SK-N-DZ (cell line): Measurements from ENCODE around the gene SASS6.
A peak's percentile ranks its signal among the peaks of the same experiment; 100 is the strongest.

Experiments used
- DNase-seq: peaks from one replicate; pipeline ENCODE4 v3.0.0-alpha.2; 2015; ENCODE audit warnings: low spot score
- small RNA-seq, 2 experiments: library from RNA; depleted of rRNA; stranded (forward); fragments of <200 nt; gene quantifications; one replicate each; pipeline ENCODE3, GENCODE V24; 2014

The SASS6 gene

DNA sequence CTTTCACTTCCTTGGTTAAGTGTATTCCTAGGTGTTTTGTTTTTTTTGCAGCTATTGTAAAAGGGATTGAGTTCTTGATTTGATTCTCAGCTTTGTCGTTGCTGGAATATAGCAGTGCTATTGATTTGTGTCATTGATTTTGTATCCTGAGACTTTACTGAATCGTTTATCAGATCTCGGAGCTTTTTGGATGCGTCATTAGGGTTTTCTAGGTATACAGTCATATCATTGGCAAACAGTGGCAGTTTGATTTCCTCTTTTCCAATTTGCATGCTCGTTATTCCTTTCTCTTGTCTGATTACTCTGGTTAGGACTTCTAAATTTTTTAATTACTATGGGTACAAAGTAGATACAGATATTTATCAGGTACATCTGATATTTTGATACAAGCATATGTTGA lies 87.5 kb downstream of the SASS6 start:
- DNase-seq: no peak

DNA sequence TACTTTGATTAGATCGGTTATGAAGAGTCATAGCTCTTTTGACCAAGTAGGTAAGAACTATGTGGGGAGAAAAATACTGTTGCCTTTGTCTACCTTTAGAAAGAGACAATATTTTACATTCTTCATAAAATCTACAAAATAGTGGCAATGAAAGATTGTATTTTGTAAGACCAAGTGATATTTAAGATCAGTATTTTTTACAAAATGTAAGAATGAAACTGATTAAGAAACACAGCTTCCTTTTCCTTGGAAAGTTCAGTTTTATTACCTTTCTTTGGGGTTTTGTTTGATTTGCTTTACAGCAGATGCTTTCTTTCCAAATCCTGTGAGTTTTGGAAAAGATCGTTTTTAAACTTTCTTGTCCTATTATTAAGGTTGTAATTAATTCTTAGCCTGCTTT lies 93.1 kb downstream of the SASS6 start:
- DNase-seq: no peak

DNA sequence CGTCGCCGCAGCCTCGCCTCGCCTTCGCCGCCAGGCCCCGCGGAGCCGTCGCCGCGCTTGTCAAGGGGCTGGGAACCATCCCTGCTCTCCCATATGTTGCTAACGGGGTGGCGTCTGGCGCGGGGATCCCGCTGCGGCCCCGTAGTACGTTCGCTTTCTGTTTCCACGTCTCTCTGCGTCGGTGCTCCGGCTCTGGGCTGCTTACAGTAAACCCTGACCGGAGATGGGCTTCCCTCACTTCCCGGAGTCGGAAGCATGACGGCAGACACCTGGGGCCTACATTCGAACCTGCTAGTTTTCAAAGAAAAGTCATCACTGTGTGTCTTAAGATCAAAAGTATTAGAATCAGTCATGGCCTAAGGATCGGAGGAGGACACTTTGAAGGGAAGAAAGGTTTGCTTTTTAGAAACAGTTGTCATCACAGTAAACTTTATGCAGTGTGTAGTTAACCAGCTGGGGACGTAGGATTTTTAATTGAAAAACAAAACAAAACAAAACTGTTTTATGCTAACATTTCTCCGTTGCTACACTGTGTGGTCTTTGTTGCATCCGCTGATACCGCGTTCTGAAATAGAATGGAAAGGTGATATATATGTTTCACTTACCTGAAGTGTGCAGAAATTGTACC lies 94.0 kb downstream of the SASS6 start:
- DNase-seq: peak; percentile 38

DNA sequence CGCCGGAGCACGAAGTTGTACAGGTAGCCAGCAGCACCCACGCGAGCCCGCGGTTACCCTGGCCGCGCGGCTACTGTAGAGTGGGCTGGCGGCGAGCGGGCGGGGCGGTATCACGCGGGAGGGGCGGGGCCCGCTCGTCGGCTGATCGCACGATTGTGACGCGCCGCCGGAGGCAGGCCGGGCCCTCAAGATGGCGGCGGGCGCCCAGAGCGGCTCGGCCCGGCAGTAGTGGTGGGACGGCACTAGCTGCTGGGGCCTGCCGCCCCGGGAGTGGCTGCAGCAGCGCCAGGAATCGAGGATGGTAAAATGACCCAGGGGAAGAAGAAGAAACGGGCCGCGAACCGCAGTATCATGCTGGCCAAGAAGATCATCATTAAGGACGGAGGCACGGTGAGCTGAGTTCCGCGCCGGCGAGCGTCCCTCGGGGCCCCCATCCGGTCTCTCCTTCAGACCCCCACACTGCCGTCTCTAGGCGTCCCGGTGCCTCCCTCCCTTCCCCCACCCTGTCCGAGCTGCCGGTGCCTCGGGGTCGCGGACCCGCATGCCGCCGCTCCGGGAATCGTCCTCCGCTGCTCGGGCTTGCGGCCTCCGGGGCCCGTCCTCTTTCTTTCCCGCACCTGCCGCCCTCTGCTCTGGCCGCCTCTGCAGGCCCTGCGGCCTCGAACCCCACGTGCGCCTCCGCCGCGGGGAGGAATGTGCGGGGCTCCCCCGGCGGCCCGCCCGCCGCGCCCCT lies 94.6 kb downstream of the SASS6 start:
- DNase-seq: peak; percentile 72

DNA sequence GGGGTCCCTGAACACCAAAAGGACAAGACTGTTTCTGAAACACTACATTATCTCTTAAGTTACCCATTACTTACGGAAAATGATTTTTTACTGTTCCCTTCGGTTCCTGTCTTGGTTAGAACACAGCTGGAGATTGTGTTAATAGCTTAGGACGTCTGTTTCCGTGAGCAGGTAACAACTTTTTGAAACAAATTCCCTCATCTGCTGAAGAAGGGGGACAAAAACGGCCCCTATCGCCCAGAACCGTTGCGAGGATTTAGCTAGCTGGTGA lies 95.1 kb downstream of the SASS6 start:
- DNase-seq: peak; percentile 9

DNA sequence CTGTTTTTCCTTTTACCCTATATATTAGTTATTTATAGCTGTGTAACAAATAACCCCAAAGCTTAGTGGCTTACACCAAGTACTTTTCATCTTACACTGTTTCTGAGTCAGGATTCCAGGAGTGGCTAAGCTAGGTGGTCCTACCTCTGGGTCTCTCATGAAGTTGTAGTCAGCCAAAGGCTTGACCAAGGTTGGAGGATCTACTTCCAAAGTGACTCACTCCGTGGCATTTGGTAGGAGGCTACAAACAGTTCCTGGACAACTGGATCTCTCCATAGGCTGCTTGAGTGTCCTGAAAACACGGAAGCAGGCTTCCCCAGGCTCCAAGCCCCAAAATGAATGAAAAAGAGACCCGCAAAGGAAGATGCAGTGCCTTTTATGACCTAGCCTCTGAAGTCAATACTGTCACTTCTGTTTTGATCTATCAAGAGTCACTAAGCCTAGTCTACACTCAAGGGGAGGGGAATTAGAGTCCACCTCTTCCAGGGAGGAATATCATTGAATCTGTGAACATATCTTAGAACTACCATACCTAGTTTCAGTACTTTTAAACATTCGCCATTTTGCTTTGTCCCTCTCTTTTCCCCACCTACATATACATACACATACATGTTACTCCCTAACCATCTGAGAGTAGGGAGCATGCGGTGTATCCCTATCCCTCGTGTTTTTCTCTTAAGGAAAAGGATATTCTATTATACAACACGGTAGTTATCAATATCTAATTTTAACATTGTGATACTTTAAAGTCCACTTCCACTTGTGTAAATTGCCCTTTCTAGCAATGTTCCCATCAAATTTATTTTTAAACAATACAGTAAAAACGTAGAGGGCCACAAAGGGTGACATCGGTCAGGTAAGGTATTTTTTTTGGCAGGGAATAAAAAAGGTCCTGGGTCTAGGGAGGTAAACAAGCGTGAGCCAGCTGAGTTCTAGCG lies 95.7 kb downstream of the SASS6 start:
- DNase-seq: peak; percentile 20

DNA sequence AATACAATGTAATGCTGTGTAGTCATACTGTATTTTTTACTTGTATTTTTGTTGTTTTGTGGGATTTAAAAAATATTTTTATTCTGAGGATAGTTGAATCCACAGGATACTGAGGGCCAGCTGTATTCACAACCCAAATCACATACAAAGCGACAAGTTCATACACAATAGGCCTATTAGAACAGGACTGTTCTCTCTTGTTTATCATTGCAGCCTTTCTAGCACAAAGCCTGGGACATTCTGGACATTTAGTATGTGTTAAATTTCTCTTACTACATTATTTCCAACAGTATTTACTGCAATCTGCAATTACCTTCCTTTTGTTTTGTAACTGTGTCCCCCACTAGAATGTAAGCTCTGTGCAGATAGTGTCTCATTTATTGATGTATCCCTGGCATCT lies 97.5 kb downstream of the SASS6 start:
- DNase-seq: no peak

DNA sequence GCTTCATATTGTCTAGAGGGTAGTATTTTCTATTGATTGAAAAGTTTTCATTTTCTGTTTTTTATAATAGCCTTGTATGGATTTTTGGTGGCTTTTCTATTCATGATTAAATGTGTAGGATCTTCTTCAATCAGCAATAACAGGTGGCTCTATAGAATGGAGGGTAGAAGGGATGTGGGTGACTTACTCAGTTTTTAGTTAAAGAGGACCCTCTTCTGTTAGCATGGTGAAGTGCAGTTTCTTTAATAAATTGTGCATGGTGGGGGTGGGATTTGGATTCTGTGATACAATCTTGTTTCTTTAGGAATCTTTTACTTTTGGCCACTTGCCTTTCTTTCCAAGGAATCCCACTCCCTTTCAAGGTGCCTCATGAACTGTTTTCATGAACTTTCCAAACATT lies 98.3 kb downstream of the SASS6 start:
- peak; percentile 50 for DNase-seq

Small RNA genes lying within 50 kb of the gene (small RNA-seq; reads per million reads assigned to genes)
- gene AC093019.1: 0.13 to 0.18 reads per million in 2 experiments
